Fibroblast of skin of right quadriceps (primary cell): Measurements from ENCODE around the gene NFKBIL1.

Experiments
- DNase-seq: peaks from one replicate; pipeline ENCODE4 v3.0.0-alpha.2; 2013

The NFKBIL1 gene

DNA sequence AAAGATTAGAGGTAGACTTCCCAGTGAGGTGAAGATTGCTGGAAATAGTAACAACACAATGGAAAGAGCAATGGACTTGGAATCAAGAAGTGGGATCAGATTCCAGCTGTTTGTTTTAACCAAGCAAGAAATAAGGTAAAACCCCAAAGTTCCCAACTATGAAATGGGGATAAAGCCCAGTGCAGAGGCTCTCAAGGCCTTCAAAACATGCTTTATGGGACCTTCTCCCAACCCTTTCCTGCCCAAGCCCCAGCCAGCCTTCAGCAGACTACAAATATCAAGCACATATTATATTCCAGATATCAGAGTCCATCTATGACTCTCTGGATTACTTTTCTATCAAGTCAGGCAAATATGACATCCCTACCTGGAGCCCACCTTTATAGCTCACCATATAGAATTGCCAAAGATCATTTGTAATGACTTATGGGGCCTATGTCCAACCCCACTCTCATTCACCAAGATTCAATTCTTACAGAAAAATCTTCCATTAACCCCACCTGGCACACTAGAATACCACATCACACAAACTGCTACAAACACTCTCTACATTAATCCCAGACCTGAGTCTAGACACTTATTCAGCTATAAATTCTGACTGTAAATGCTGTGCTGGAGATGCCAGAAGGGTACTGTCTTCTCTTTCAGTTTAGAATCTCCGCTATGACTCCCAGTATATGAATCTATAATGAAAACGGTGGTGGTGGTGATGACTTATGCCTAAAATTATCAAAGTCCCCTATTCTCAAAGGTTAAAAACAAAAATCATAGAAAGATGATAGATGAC, 11.7 kb upstream of the NFKBIL1 start:
- DNase-seq: no peak

DNA sequence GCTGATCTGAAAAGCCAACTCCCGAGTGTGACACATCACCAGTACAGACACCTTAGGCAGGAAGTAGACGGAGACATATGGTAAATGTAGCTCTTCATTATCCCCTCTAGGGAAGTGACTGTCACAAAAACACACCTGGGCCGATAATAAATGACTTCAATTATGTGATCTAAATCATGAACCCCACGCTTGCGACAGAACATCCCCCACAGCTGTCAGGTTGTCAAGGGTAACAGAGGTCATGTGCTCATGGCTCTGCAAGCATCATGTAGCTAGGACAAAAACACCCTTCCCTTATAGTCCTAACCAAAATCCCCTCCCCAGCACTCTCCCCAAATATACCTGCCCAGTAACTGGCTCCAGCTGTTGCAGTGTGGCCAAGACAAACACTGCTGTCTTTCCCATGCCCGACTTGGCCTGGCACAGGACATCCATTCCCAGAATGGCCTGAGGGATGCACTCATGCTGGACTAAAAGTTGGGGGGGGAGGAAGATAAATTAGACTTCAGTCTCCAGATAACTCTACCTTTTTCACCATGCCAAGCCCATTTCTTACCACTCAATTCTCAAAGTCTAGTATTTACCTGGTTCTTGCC, 8.5 kb upstream of the NFKBIL1 start:
- DNase-seq: no peak

DNA sequence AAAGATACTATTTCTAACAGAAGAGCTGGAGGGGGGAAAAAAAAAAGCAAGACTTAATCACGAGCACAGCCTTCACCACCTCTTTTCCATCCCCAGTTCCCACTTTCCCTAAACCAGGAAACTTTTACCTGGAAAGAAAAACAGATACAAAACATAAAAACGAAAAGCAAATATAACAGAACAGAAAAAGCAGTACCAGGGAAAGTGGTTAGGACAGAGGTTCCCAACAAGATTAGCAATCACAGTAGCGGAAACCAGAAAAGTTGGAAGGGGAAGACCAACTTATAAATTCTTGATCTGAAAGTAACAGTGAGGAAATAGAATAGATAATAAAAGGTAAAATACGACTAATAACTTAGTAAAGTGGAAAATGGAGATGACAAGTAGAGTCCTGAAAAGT, 6.8 kb upstream of the NFKBIL1 start:
- DNase-seq: no peak

DNA sequence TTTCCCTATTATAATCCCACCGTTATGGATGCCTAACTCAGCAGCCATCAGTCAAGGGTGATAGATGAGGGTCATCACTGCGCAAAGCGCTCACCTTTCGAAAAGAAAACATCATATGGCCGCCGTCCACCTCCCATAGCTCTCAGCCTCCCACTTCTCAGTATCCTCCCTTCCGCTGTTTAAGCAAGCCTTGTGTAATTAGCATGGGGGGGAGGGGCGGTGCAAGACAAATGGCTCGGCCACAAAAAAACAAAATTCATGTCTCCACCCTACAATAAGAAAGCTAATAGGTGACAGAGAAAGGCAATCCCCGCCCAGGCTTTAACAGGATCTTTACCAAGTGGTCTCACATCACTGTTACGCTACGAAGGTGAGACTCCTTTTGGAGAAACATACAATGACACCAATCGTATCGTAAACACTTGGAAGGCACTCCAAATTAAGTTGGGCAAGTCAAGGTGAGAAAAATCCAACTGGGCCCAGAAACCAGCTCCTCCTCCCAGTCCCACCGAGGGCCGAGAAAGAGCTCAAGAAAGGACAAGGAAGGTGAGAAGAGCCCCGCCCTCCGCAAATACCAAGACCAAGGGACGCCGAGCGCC, 6.2 kb upstream of the NFKBIL1 start:
- DNase-seq: peak; percentile 48

- peak; percentile 97 for DNase-seq
Measured at GRCh38 chr6:31541658-31542521, 5.5 kb upstream of the NFKBIL1 start, which contains the start of gene DDX39B. TSS of gene DDX39B (minus strand) at chr6:31542003. CDS start at chr6:31540532, 1,471 bp downstream.

- no peak for DNase-seq
Measured at GRCh38 chr6:31543639-31544038, 3.8 kb upstream of the NFKBIL1 start.

DNA sequence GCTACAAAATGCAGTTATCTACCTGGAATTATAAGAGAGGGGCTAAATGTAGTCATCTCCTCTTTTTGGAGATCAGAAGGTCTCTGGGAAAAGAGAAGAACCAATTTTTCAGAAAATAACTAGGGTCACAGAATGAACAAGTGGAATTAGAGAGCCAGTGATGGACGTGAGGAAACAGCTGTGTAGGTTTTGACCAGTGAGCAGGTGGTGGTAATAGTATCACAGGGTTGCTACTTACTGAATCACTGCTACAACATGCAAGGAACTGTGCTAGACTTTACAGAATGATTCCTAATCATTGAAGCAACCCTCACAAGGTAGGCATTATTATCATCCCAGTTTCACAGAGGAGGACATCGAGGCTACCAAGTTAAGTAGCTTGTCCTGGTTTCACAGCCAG, 2.7 kb upstream of the NFKBIL1 start:
- DNase-seq: no peak

DNA sequence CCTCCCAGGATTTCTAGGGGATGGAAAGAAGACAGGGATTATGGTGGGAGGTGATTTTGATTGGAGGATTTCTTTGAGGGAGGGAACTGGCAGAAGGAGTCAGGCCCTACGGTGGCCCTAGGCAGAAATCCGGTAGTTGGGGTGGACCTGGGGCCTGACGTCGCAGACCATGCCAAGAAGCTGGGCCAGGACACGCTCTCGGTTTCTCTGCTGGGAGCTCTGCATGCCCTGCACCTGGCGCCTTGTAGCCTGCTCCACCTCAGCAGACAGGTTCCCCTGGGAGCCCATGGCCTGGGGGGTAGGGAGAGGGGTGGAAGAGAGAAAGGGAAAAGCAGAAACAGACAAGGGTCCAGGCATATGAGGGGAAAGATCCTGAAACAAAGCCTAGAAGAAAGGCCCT, 2.1 kb upstream of the NFKBIL1 start:
- no peak for DNase-seq

GRCh38 chr6:31546339-31546957, 960 bp upstream of the NFKBIL1 start, which contains the start of gene ATP6V1G2:
TSS of gene ATP6V1G2 (minus strand) at chr6:31546608. CDS start at chr6:31546559, 49 bp downstream.
- DNase-seq: peak; percentile 93

GRCh38 chr6:31547727-31548543, 527 bp downstream of the NFKBIL1 start:
- no peak for DNase-seq

GRCh38 chr6:31548544-31548873, 1.1 kb downstream of the NFKBIL1 start:
- no peak for DNase-seq

DNA sequence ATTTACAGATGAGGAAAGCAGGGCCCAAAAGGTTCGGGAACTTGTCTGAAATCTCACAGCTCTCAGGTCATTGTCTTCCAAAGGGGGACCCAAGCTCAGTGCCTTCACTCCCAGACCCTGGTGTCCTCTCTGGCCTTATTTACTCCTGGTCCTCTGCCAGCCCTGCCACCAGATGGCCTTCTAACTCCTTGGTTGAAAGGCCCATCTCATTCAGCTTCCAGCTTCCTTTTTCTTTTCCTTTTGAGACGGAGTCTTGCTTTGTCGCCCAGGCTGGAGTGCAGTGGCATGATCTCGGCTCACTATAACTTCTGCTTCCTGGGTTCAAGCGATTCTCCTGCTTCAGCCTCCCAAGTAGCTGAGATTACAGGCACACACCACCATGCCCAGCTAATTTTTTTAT, 4.0 kb downstream of the NFKBIL1 start:
- peak; percentile 35 for DNase-seq

DNA sequence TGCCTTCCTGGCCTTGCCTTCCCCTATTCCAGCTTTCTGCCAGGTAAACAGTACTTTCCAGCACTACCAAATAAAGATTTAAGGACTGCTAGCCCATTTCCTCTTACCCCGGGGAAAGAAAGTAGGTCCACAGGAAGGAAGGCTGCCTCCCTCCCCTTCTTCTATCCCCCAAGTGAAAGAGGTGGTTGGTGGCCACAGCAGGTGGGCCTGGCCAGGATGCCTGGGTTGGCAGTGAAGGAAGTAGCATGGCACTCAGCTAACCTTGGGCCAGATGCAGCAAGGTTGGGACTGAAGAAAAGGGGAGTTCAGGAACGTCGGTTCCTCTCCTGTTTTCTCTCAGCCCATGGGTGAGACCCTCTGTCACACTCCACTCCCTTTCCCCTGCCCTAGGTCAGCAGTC, 8.9 kb downstream of the NFKBIL1 start:
- DNase-seq: no peak

GRCh38 chr6:31557443-31558317, 10.3 kb downstream of the NFKBIL1 start:
- DNase-seq: no peak

- DNase-seq: no peak
Measured at GRCh38 chr6:31558318-31558625, 10.9 kb downstream of the NFKBIL1 start.

DNA sequence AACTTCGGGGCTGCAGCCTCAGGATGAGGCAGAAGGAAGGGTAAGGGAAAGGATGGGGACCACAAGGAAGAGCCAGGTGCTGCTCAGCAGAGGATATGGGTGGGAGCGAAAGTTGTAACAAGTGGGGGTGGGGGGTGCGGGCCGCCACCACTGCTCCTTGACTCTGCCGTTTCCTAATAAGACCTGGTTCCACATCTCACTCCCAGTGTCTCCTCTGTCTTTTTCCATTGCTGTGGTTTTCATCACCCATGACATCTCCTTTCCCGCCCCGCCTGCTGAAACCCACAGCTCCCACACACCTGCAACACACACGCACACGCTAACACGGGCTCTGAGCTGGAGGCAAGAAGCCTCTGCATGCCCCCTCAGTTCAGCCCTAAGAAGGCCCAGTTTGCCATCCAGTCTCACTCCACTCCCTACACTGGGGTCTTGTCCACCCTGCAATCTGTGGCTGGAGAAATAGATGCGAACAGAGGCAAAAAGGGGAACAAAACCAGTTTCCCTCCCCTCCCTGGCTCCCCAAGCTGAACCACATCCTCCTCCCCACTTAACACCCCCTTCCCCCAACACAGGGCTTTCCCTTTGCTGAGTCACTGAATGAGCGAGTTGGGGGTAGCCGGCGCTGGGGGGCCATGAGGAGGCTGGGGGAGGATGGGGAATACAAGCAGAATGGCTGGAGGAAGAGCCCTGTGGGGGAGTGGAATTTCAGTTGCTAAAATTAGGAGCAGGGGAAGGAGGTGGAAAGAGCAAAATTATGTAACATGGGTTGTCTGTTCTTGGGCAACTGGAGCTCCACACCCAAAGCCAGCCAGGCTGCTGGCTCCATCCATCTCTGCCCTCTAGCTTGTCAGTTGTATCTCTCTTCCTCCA, 11.5 kb downstream of the NFKBIL1 start:
- DNase-seq: peak; percentile 62

GRCh38 chr6:31559606-31559957, 12.2 kb downstream of the NFKBIL1 start:
- no peak for DNase-seq

DNA sequence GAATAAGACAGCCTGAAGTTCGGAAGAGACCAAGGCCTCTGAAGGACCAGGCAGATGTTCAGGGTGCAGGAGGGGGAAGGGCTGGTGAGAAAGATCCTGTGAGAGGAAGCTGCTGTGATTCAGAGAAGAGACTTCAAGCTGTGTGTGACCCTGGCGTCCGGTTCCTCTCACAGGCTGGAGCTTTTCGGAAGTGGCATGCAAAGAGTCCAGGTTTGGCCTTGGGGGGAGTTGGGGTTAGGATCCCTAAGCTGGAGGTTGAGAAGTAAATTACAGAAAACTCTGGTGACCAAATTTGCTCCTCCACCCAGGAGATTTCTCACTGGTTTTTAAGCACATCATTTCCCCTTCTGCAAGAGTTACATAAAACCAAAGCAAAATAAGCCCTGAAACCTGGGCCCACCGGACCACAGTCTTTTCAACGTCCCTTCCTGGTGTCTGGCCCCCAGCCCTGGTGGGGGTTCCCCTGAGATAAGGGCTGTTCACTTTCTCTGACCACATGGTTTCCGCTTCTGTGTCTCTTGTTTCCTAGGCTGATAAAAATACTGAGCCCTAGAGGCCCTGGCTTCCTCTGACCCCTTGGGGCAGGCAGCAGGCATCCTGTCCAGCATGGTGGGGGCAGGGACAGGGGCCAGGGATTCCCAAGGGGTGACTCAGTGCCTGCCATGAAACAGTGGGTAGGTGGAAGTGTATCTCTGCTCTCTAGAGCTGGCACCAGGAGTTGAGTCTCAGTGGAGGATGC, 12.7 kb downstream of the NFKBIL1 start:
- DNase-seq: peak; percentile 33

DNA sequence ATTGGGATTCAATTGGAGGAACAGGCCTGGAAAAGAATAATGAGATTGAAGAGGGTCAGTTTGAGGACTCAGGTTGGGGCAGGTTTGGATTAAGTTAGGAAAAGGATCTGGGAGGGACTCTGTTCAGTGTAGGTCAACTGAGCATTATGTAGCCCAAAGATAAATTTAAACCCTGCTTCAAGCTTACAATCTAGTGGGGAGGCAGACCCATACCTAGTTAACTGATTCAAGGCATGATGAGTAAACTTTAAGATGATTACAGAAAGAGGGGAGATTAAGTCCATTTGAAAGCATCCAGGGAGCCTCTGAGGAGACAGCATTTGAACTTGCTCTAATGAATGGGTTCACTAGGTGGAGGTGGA, 13.3 kb downstream of the NFKBIL1 start:
- DNase-seq: no peak
